K562 (cell line): ENCODE measurements around the gene SEC61A2. TPM values are rescaled to one million over a fixed set of nuclear protein-coding genes. Genes with fewer than 3 reads are reported as not detected.
A peak's percentile ranks its signal among the peaks of the same experiment; 100 is the strongest.

ENCODE experiments used
- ATAC-seq: fragments of 200-7000 bp; cut with Tn5 transposase; 3 replicates; pipeline ENCODE4 v1.9.1; 2020; ENCODE audit warnings: moderate library complexity
- BruUV-seq: library from RNA; stranded (reverse); fragments of 400-500 nt; replicated peaks from 2 replicates; lab custom pipeline; 2021; lab: Mats Ljungman, UMichigan
- CTCF ChIA-PET: fragments of 300-600 bp; formaldehyde crosslinking; extraction: SDS; loops from one replicate; lab custom pipeline; 2021; ENCODE audit warnings: low intra/inter-chr PET ratio; lab: Yijun Ruan, JAX
- POLR2A ChIA-PET: fragments of 300-600, 350-650 bp; sonication (Branson Sonifier 250); formaldehyde crosslinking; extraction: SDS; loops from one replicate; lab custom pipeline; 2021; ENCODE audit warnings: antibody characterized with exemption, inconsistent platforms; lab: Yijun Ruan, JAX
- DNase-seq, 4 experiments: peaks; one replicate each; pipeline versions ENCODE4 v3.0.0 to v3.0.0-alpha.2; 2011 to 2018; ENCODE audit warnings: low spot score in 3 of 4, mixed read lengths in 3 of 4; ENCODE audit errors: extremely low read depth in 1 of 4
- FAIRE-seq: peaks from 2 replicates; lab custom pipeline; 2011; peaks lifted over from hg19 to GRCh38; lab: Jason Lieb, UNC
- H2AFZ ChIP-seq: 2 replicates; pipeline ENCODE4 v1.6.0; 2011; ENCODE audit warnings: low read depth, low read length, control low read depth, inconsistent platforms
- H3K27ac ChIP-seq: fragments of 200-600 bp; 3 replicates; pipeline ENCODE4 v1.8.0; 2011; ENCODE audit warnings: low read depth, mild to moderate bottlenecking, control low read depth, inconsistent platforms, low read length, moderate library complexity, mixed read lengths; ENCODE audit errors: extremely low read depth
- H3K27me3 ChIP-seq, 2 experiments: fragments of 300-600 bp in 1 of 2; 2 replicates in 1 of 2; 3 replicates in 1 of 2; pipeline versions ENCODE4 v1.6.0 to v1.8.0; 2011; ENCODE audit warnings: inconsistent platforms in 2 of 2, low read length in 2 of 2, mild to moderate bottlenecking in 1 of 2, mixed read lengths in 1 of 2, moderate library complexity in 1 of 2; ENCODE audit not compliant: control insufficient read depth in 2 of 2, insufficient read depth in 2 of 2
- H3K36me3 ChIP-seq: fragments of 300-600 bp; 3 replicates; pipeline ENCODE4 v1.8.0; 2011; ENCODE audit warnings: mild to moderate bottlenecking, low read length, inconsistent platforms; ENCODE audit not compliant: control insufficient read depth, insufficient read depth
- H3K4me1 ChIP-seq, 2 experiments: fragments of 200-600 bp in 1 of 2; replicated peaks in 1 of 2; 2 replicates in 1 of 2; 3 replicates in 1 of 2; pipeline versions ENCODE4 v1.5.1 to v1.8.0; 2011; ENCODE audit warnings: inconsistent platforms in 2 of 2, low read length in 2 of 2, mild to moderate bottlenecking in 1 of 2, mixed read lengths in 1 of 2, moderate library complexity in 1 of 2; ENCODE audit not compliant: control insufficient read depth in 2 of 2, insufficient read depth in 2 of 2
- H3K4me2 ChIP-seq: 2 replicates; pipeline ENCODE4 v1.6.1; 2011; ENCODE audit warnings: low read length, control low read depth, inconsistent platforms, mixed read lengths; ENCODE audit not compliant: insufficient read depth
- H3K4me3 ChIP-seq: fragments of 200-600 bp; sonication (generic), shearing (Covaris generic); 2 replicates; pipeline ENCODE4 v1.5.1; 2016; ENCODE audit warnings: control low read depth, inconsistent platforms
- H3K79me2 ChIP-seq: fragments of 200-600 bp; 3 replicates; pipeline ENCODE4 v1.8.0; 2011; ENCODE audit warnings: low read length, inconsistent platforms; ENCODE audit not compliant: control insufficient read depth, insufficient read depth
- H3K9ac ChIP-seq, 2 experiments: 2 replicates each; pipeline versions ENCODE4 v1.6.0 to v1.6.1; 2011; ENCODE audit warnings: low read depth in 2 of 2, low read length in 2 of 2, control low read depth in 1 of 2, inconsistent platforms in 1 of 2, mild to moderate bottlenecking in 1 of 2, mixed read lengths in 1 of 2; ENCODE audit not compliant: insufficient read depth in 1 of 2
- H3K9me1 ChIP-seq: one replicate; pipeline ENCODE4 v1.6.0; 2011; ENCODE audit warnings: inconsistent platforms, mild to moderate bottlenecking, low read length, moderate library complexity; ENCODE audit not compliant: control insufficient read depth, insufficient read depth
- H3K9me3 ChIP-seq: replicated peaks from 2 replicates; pipeline ENCODE4 v1.5.1; 2011; ENCODE audit warnings: low read depth, low read length, inconsistent platforms; ENCODE audit not compliant: control insufficient read depth, insufficient read depth
- H4K20me1 ChIP-seq: replicated peaks from 2 replicates; pipeline ENCODE4 v1.6.1; 2011; ENCODE audit warnings: low read length, inconsistent platforms, mixed read lengths; ENCODE audit not compliant: control insufficient read depth, insufficient read depth
- CUX1 ChIP-seq: fragments of 200-800 bp; sonication (Bioruptor generic); IDR thresholded peaks from 2 replicates; pipeline ENCODE4 v1.6.1; 2016; ENCODE audit warnings: missing genetic modification characterization, missing compliant biosample characterization
- POLR2G ChIP-seq: fragments of 200-400 bp; formaldehyde crosslinking; IDR thresholded peaks from 2 replicates; pipeline ENCODE4 v1.6.1; 2017; ENCODE audit warnings: low read depth, mild to moderate bottlenecking, antibody characterized with exemption, low read length, moderate library complexity
- RAD21 ChIP-seq, 2 experiments: fragments of 250-450 bp in 1 of 2; fragments of 450-650 bp in 1 of 2; sonication (Bioruptor Pico) in 1 of 2; formaldehyde crosslinking in 1 of 2; IDR thresholded peaks in 1 of 2; conservative IDR thresholded peaks in 1 of 2; 2 replicates each; pipeline versions ENCODE4 v1.4.0 to v1.8.0; 2020 to 2022; ENCODE audit warnings: mild to moderate bottlenecking in 2 of 2, moderate library complexity in 1 of 2
- ZBTB40 ChIP-seq, 2 experiments: fragments of 450-650 bp in 1 of 2; sonication (generic) in 1 of 2; formaldehyde crosslinking in 1 of 2; IDR thresholded peaks; 2 replicates each; pipeline versions ENCODE4 v1.7.1 to v1.9.0; 2016 to 2022; ENCODE audit warnings: inconsistent platforms in 1 of 2, mild to moderate bottlenecking in 1 of 2, missing genetic modification reagents in 1 of 2
- WGBS: fragments of 100-300 bp; shearing (Covaris generic); methylation state at CpG from one replicate; pipeline ENCODE4 v1.1.6; 2016; ENCODE audit warnings: low coverage, mixed read lengths; ENCODE audit not compliant: insufficient coverage; ENCODE audit errors: missing lambda C conversion rate; 5-methylcytosine and 5-hydroxymethylcytosine counted together
- in situ Hi-C: fragments of 300-500 bp; cut with MboI; formaldehyde crosslinking; loops from 4 replicates; pipeline ENCODE4 v1.15.0; 2018; ENCODE audit warnings: inconsistent platforms, mixed read lengths
- intact Hi-C: fragments of 100-400 bp; cut with micrococcal nuclease; formaldehyde crosslinking; loops from 2 replicates; pipeline ENCODE4 v1.14.2; 2022
- polyA plus RNA-seq, 8 experiments: library from polyadenylated mRNA; depleted of rRNA in 4 of 8; stranded (reverse) in 5 of 8; unstranded in 3 of 8; fragments of >200 nt; fragmentation: Nextera tagmentation in 2 of 8; fragmentation: Illumina TruSeq in 1 of 8; extraction: Ambion mirVana in 2 of 8; extraction: Trizol in 1 of 8; gene quantifications; 2 replicates each; pipeline versions ENCODE4 v1.2.1 to v1.2.3, GENCODE V29; 2011 to 2014; ENCODE audit warnings: inconsistent platforms in 1 of 8, missing spikeins in 1 of 8
- total RNA-seq, 7 experiments: library from RNA; depleted of rRNA in 6 of 7; stranded (reverse); fragments of >200 nt in 6 of 7; fragmentation: Illumina TruSeq in 2 of 7; extraction: Trizol in 2 of 7; gene quantifications; 2 replicates each; pipeline versions ENCODE4 v1.2.1 to v1.2.3, GENCODE V29; 2011 to 2021; ENCODE audit warnings: low replicate concordance in 1 of 7

SEC61A2 gene
- total and polyA plus RNA-seq, 9 of the 15 experiments (the other 6 are each of a cell fraction or from before 2014, with no cell fraction given) = 1.2 to 9.7 (median 3.9) TPM

DNA sequence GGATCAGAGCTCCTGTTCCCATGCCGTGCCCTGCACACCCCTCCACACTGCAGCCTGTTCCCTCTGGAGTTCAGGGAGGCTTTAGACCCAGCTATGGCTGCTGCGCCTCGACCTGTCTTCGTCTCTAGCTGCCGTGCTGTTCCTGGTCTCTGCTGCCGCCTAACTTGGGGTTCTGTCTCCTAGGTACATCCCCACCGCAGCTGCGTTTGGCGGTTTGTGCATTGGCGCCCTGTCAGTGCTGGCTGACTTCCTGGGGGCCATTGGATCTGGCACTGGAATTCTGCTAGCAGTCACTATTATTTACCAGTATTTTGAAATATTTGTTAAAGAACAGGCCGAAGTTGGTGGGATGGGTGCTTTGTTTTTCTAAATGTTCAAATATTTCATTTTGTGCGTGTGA lies 34.6 kb downstream of the SEC61A2 start:
- no peaks in the 10 kb centered on the region for H3K79me2 ChIP-seq
- POLR2A ChIA-PET = no interaction called here
- H3K4me2 ChIP-seq = no peak overlapping the region
- H3K4me1 ChIP-seq = no peaks in the 10 kb centered on the region; a peak in 1 of 5 replicates
- no peaks in the 10 kb centered on the region for H3K27me3 ChIP-seq
- no TSS peak for BruUV-seq
- H3K4me3 ChIP-seq = no peak overlapping the region
- WGBS = 90% methylated on average over 12 of the region's 12 CpGs
- in situ Hi-C loops (no loop called here), intact Hi-C loops (no loop called here)
- peak overlapping the region in 1 of 2 experiments; percentile 66; a peak in 2 of 4 replicates for H3K9ac ChIP-seq
- H3K9me1 ChIP-seq = no peaks in the 10 kb centered on the region
- CTCF ChIA-PET = no interaction called here
- H3K9me3 ChIP-seq = no peaks in the 10 kb centered on the region
- FAIRE-seq (no peak), ATAC-seq (no peak)
- no peak overlapping the region for H2AFZ ChIP-seq
- no peak overlapping the region for H3K27ac ChIP-seq
- TF ChIP-seq CUX1 (CRISPR knock-in tag) (no peak), RAD21 (CRISPR knock-in tag; conservative IDR thresholded peaks at IDR 0.05 in 1 of 2, IDR thresholded peaks at IDR 0.05 in 1 of 2) (no peak), ZBTB40 (IDR thresholded peaks at IDR 0.05) (no peak), ZBTB40 (CRISPR knock-in tag; IDR thresholded peaks at IDR 0.05) (no peak), POLR2G (peak; percentile 36; the same call in 1 of the 2 replicates)
- TF ChIP-seq, all 486 proteins: peak for 1
- no peaks in the 10 kb centered on the region for H4K20me1 ChIP-seq
- DNase-seq = no peak
- peaks cover 51% of the 10 kb centered on the region; the same call in 2 of the 3 replicates for H3K36me3 ChIP-seq
